ENCODE data around the gene SPATA12.

SPATA12 gene

GRCh38 chr3:57066471-57066870, 6.0 kb downstream of the SPATA12 start:
- no peak overlapping the region for H3K4me2 ChIP-seq (ENCODE audit: low read length)
- no peak overlapping the region for H2AFZ ChIP-seq
- no peaks in the 10 kb centered on the region for H3K9me3 ChIP-seq (ENCODE audit: control insufficient read depth, low read length)
- TF ChIP-seq CTCF (IDR thresholded peaks at IDR 0.05) = no peak
- H3K9ac ChIP-seq = no peak overlapping the region
- peaks cover 38% of the 10 kb centered on the region for H3K79me2 ChIP-seq
- no peak overlapping the region for H3K27ac ChIP-seq
- H3K4me1 ChIP-seq = peaks cover 12% of the 10 kb centered on the region
- H3K4me3 ChIP-seq (ENCODE audit: low read depth, low read length) = no peak overlapping the region
- H3K36me3 ChIP-seq (ENCODE audit: control insufficient read depth, insufficient read depth, low read length) = no peaks in the 10 kb centered on the region
- no peaks in the 10 kb centered on the region for H3K27me3 ChIP-seq (ENCODE audit: control insufficient read depth, insufficient read depth, low read length)

DNA sequence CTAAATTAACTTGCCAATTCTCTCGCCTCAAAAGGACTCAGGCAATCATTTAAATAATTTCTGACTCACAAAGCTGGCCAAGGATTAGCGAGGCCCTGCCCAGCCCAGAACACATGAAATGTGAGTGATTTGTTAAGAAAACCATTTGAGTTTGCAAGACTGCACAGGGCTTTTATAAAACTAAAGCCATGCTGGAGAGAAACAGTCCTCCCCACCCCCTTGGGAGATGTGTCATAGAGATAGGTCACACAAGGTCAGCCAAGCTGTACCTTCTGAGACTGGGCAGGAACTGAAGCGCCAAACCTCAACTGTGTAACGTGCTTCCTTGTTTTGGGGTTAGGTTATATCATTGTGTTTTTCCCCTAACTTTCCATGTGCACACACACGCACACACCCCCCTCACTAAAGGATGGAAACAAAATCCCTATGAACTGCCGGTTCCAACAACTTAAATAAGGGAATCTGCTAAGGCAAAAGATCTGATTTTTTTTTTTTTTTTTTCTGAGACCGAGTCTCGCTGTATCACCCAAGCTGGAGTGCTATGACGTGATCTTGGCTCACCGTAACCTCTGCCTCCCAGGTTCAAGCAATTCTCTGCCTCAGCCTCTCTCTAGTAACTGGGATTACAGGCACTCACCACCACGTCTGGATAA, 8.1 kb downstream of the SPATA12 start:
- H3K4me2 ChIP-seq (ENCODE audit: low read length) = no peak overlapping the region
- no peak for TF ChIP-seq CTCF (IDR thresholded peaks at IDR 0.05)
- H3K9me3 ChIP-seq (ENCODE audit: control insufficient read depth, low read length) = no peaks in the 10 kb centered on the region
- no peaks in the 10 kb centered on the region for H3K36me3 ChIP-seq (ENCODE audit: control insufficient read depth, insufficient read depth, low read length)
- peaks cover 21% of the 10 kb centered on the region for H3K79me2 ChIP-seq
- peak overlapping the region; percentile 61 for H2AFZ ChIP-seq
- H3K9ac ChIP-seq = no peak overlapping the region
- H3K4me3 ChIP-seq (ENCODE audit: low read depth, low read length) = no peak overlapping the region
- H3K4me1 ChIP-seq = peaks cover 8% of the 10 kb centered on the region
- H3K27ac ChIP-seq = peak overlapping the region; percentile 21
- H3K27me3 ChIP-seq (ENCODE audit: control insufficient read depth, insufficient read depth, low read length) = no peaks in the 10 kb centered on the region

DNA sequence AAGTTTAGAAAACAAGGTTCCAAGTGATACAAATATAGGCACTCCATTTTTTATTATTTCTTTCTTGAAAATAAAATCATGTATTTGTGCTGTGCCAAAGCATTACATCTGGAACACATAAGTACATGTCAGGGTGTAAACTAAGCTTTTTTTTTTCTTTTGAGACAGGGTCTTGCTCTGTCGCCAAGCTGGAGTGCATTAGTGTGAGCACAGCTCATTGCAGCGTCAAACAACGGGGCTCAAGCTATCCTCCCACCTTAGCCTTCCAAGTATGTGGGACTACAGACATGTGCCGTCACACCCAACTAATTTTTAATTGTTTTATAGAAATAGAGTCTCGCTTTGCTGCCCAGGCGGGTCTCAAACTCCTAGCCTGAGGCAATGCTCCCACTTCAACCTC, 9.0 kb downstream of the SPATA12 start:
- Histone ChIP-seq H3K79me2 (peaks cover 17% of the 10 kb centered on the region), H3K27ac (no peak overlapping the region), H3K9ac (no peak overlapping the region), H3K36me3 (ENCODE audit: control insufficient read depth, insufficient read depth, low read length) (no peaks in the 10 kb centered on the region), H3K4me1 (peaks cover 8% of the 10 kb centered on the region), H3K9me3 (ENCODE audit: control insufficient read depth, low read length) (no peaks in the 10 kb centered on the region), H2AFZ (no peak overlapping the region), H3K4me2 (ENCODE audit: low read length) (no peak overlapping the region), H3K4me3 (ENCODE audit: low read depth, low read length) (no peak overlapping the region), H3K27me3 (ENCODE audit: control insufficient read depth, insufficient read depth, low read length) (no peaks in the 10 kb centered on the region)
- TF ChIP-seq CTCF (IDR thresholded peaks at IDR 0.05) = no peak

- Histone ChIP-seq H3K27ac (no peak overlapping the region), H3K36me3 (ENCODE audit: control insufficient read depth, insufficient read depth, low read length) (no peaks in the 10 kb centered on the region), H3K79me2 (peaks cover 7% of the 10 kb centered on the region), H3K4me3 (ENCODE audit: low read depth, low read length) (no peak overlapping the region), H3K9ac (no peak overlapping the region), H3K9me3 (ENCODE audit: control insufficient read depth, low read length) (no peaks in the 10 kb centered on the region), H2AFZ (no peak overlapping the region), H3K4me2 (ENCODE audit: low read length) (no peak overlapping the region), H3K4me1 (peaks cover 8% of the 10 kb centered on the region), H3K27me3 (ENCODE audit: control insufficient read depth, insufficient read depth, low read length) (no peaks in the 10 kb centered on the region)
- no peak for TF ChIP-seq CTCF (IDR thresholded peaks at IDR 0.05)
These were observed 13.2 kb downstream of the SPATA12 start for GRCh38 chr3:57073628-57074027.

DNA sequence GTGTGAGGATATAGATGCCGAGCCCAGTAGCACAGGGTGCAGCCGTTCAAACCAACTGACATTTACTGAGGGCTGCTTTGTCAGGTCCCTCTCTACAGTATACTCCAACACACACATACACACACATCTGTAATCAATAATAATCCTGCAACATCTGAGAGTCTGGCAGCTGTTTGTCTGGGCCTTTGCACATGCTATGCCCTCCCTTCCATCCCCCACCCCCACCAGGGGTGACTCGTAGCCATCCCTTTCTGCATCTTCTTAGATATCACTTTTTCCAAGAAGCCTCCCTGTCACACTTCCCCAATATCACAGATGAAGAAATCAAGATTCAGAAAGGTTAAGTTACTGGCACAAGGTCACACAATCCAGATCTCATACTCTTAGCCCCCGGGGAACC, 13.7 kb downstream of the SPATA12 start:
- Histone ChIP-seq H3K9me3 (ENCODE audit: control insufficient read depth, low read length) (no peaks in the 10 kb centered on the region), H3K4me2 (ENCODE audit: low read length) (no peak overlapping the region), H3K9ac (no peak overlapping the region), H3K4me1 (peaks cover 7% of the 10 kb centered on the region), H3K4me3 (ENCODE audit: low read depth, low read length) (no peak overlapping the region), H3K27ac (no peak overlapping the region), H3K27me3 (ENCODE audit: control insufficient read depth, insufficient read depth, low read length) (no peaks in the 10 kb centered on the region), H3K36me3 (ENCODE audit: control insufficient read depth, insufficient read depth, low read length) (no peaks in the 10 kb centered on the region), H2AFZ (no peak overlapping the region), H3K79me2 (peaks cover 7% of the 10 kb centered on the region)
- no peak for TF ChIP-seq CTCF (IDR thresholded peaks at IDR 0.05)
